ENCODE data around the gene FDXR. TPM values are rescaled to one million over a fixed set of nuclear protein-coding genes. Genes with fewer than 3 reads are reported as not detected.

Gene FDXR
- total RNA-seq, 1 experiment from 2014 or later: 15.6 TPM

GRCh38 chr17:74816905-74817620 lies 55.7 kb downstream of the FDXR start:
- Histone ChIP-seq H3K36me3 (no peaks in the 10 kb centered on the region), H3K9me3 (no peaks in the 10 kb centered on the region), H3K4me3 (no peak overlapping the region), H3K27me3 (no peaks in the 10 kb centered on the region)
- DNase-seq: no peak

- H3K9me3 ChIP-seq: no peaks in the 10 kb centered on the region
- H3K4me3 ChIP-seq: no peak overlapping the region
- DNase-seq: no peak
- no peaks in the 10 kb centered on the region for H3K27me3 ChIP-seq
- H3K36me3 ChIP-seq: no peaks in the 10 kb centered on the region
Measured at GRCh38 chr17:74815550-74816370, 57.0 kb downstream of the FDXR start.

GRCh38 chr17:74815067-74815466 lies 57.7 kb downstream of the FDXR start:
- Histone ChIP-seq H3K27me3 (no peaks in the 10 kb centered on the region), H3K36me3 (no peaks in the 10 kb centered on the region), H3K4me3 (no peak overlapping the region), H3K9me3 (no peaks in the 10 kb centered on the region)
- no peak for DNase-seq

GRCh38 chr17:74814453-74814852 lies 58.3 kb downstream of the FDXR start:
- Histone ChIP-seq H3K27me3 (no peaks in the 10 kb centered on the region), H3K36me3 (no peaks in the 10 kb centered on the region)

More at GRCh38 chr17:74814453-74814852, 58.3 kb downstream of the FDXR start:
- H3K9me3 ChIP-seq: no peaks in the 10 kb centered on the region
- H3K4me3 ChIP-seq: no peak overlapping the region
- DNase-seq: no peak

Other genes starting within 250 kb of the FDXR start
- gene CD300E, start 249.3 kb downstream of the FDXR start, total RNA-seq (2014; rRNA removed; shearing (Covaris generic); ENCODE audit: low replicate concordance): not detected in 2 replicates
- gene CD300LF, start 160.1 kb downstream of the FDXR start, total RNA-seq (2014; rRNA removed; shearing (Covaris generic); ENCODE audit: low replicate concordance): not detected in 2 replicates
- gene RAB37, start 135.7 kb downstream of the FDXR start, total RNA-seq (2014; rRNA removed; shearing (Covaris generic); ENCODE audit: low replicate concordance): not detected in 2 replicates
- gene NHERF1, start 124.4 kb downstream of the FDXR start, total RNA-seq (2014; rRNA removed; shearing (Covaris generic); ENCODE audit: low replicate concordance): 110 and 150 TPM in 2 replicates
- 46.8 and 51.6 TPM in 2 replicates for gene NAT9, start 96.6 kb downstream of the FDXR start, total RNA-seq (2014; rRNA removed; shearing (Covaris generic); ENCODE audit: low replicate concordance)
- gene GRIN2C, start 13.1 kb downstream of the FDXR start, total RNA-seq (2014; rRNA removed; shearing (Covaris generic); ENCODE audit: low replicate concordance): not detected in 2 replicates
- gene FADS6, start 20.6 kb upstream of the FDXR start, total RNA-seq (2014; rRNA removed; shearing (Covaris generic); ENCODE audit: low replicate concordance): not detected in 2 replicates
- gene USH1G, start 50.3 kb upstream of the FDXR start, total RNA-seq (2014; rRNA removed; shearing (Covaris generic); ENCODE audit: low replicate concordance): not detected in 2 replicates
- gene OTOP2, start 51.3 kb upstream of the FDXR start, total RNA-seq (2014; rRNA removed; shearing (Covaris generic); ENCODE audit: low replicate concordance): not detected in 2 replicates
- not detected in 2 replicates for gene OTOP3, start 62.9 kb upstream of the FDXR start, total RNA-seq (2014; rRNA removed; shearing (Covaris generic); ENCODE audit: low replicate concordance)
- not detected in 2 replicates for gene HID1, start 99.8 kb upstream of the FDXR start, total RNA-seq (2014; rRNA removed; shearing (Covaris generic); ENCODE audit: low replicate concordance)
- 2.2 and 4.2 TPM in 2 replicates for gene CDR2L, start 114.6 kb upstream of the FDXR start, total RNA-seq (2014; rRNA removed; shearing (Covaris generic); ENCODE audit: low replicate concordance)
- 94.3 and 148 TPM in 2 replicates for gene MRPL58, start 139.7 kb upstream of the FDXR start, total RNA-seq (2014; rRNA removed; shearing (Covaris generic); ENCODE audit: low replicate concordance)
- gene ATP5PD, start 174.0 kb upstream of the FDXR start, total RNA-seq (2014; rRNA removed; shearing (Covaris generic); ENCODE audit: low replicate concordance): 296 and 323 TPM in 2 replicates
- gene KCTD2, start 174.2 kb upstream of the FDXR start, total RNA-seq (2014; rRNA removed; shearing (Covaris generic); ENCODE audit: low replicate concordance): 15.6 and 17.0 TPM in 2 replicates
- 0.12 and 0.33 TPM in 2 replicates for gene SLC16A5, start 215.0 kb upstream of the FDXR start, total RNA-seq (2014; rRNA removed; shearing (Covaris generic); ENCODE audit: low replicate concordance)
- gene ARMC7, start 237.0 kb upstream of the FDXR start, total RNA-seq (2014; rRNA removed; shearing (Covaris generic); ENCODE audit: low replicate concordance): 12.0 and 15.1 TPM in 2 replicates